ENCODE results near the gene CPM. TPM values are rescaled to one million over a fixed set of nuclear protein-coding genes. Genes with fewer than 3 reads are reported as not detected.
"Not testable (repeated sequence)": the region's sequence is repeated elsewhere in the genome, so short reads cannot be mapped to it uniquely, and the experiment has no call there.

Gene CPM
- total RNA-seq, 1 donor from 2014 or later = 1.0 TPM

- H3K27me3 Mint-ChIP-seq (ENCODE audit: unreplicated experiment) = peaks cover 6% of the 10 kb centered on the region
- H3K4me3 Mint-ChIP-seq (ENCODE audit: unreplicated experiment) = no peak overlapping the region
- no peak for DNase-seq (ENCODE audit: extremely low spot score, unreplicated experiment)
Observed at GRCh38 chr12:68866950-68867349, 66.0 kb downstream of the CPM start.

GRCh38 chr12:68865399-68866164, 67.4 kb downstream of the CPM start:
- no peak for TF ChIP-seq CTCF (IDR thresholded peaks at IDR 0.05)
- H3K36me3 Mint-ChIP-seq (ENCODE audit: unreplicated experiment) = no peaks in the 10 kb centered on the region

More at GRCh38 chr12:68866950-68867349, 66.0 kb downstream of the CPM start:
- Mint-ChIP-seq H3K36me3 (ENCODE audit: unreplicated experiment) (no peaks in the 10 kb centered on the region), H3K4me1 (ENCODE audit: unreplicated experiment) (no peaks in the 10 kb centered on the region), H3K9me3 (ENCODE audit: unreplicated experiment) (no peaks in the 10 kb centered on the region), H3K27ac (ENCODE audit: unreplicated experiment) (no peak overlapping the region)
- no peak for TF ChIP-seq CTCF (IDR thresholded peaks at IDR 0.05)

GRCh38 chr12:68864604-68865003, 68.4 kb downstream of the CPM start:
- Mint-ChIP-seq H3K36me3 (ENCODE audit: unreplicated experiment) (no peaks in the 10 kb centered on the region), H3K4me1 (ENCODE audit: unreplicated experiment) (no peaks in the 10 kb centered on the region), H3K9me3 (ENCODE audit: unreplicated experiment) (no peaks in the 10 kb centered on the region), H3K27ac (ENCODE audit: unreplicated experiment) (no peak overlapping the region), H3K27me3 (ENCODE audit: unreplicated experiment) (peaks cover 12% of the 10 kb centered on the region), H3K4me3 (ENCODE audit: unreplicated experiment) (no peak overlapping the region)
- no peak for TF ChIP-seq CTCF (IDR thresholded peaks at IDR 0.05)
- no peak for DNase-seq (ENCODE audit: extremely low spot score, unreplicated experiment)

More at GRCh38 chr12:68865399-68866164, 67.4 kb downstream of the CPM start:
- H3K27ac Mint-ChIP-seq (ENCODE audit: unreplicated experiment) = no peak overlapping the region
- H3K4me3 Mint-ChIP-seq (ENCODE audit: unreplicated experiment) = no peak overlapping the region
- H3K9me3 Mint-ChIP-seq (ENCODE audit: unreplicated experiment) = no peaks in the 10 kb centered on the region
- peaks cover 6% of the 10 kb centered on the region for H3K27me3 Mint-ChIP-seq (ENCODE audit: unreplicated experiment)
- H3K4me1 Mint-ChIP-seq (ENCODE audit: unreplicated experiment) = no peaks in the 10 kb centered on the region
- DNase-seq (ENCODE audit: extremely low spot score, unreplicated experiment) = no peak

GRCh38 chr12:68863886-68864454, 69.0 kb downstream of the CPM start:
- not testable (repeated sequence) for H3K4me3 Mint-ChIP-seq (ENCODE audit: unreplicated experiment); H3K4me1 Mint-ChIP-seq (ENCODE audit: unreplicated experiment); H3K9me3 Mint-ChIP-seq (ENCODE audit: unreplicated experiment); DNase-seq (ENCODE audit: extremely low spot score, unreplicated experiment); H3K27ac Mint-ChIP-seq (ENCODE audit: unreplicated experiment); H3K36me3 Mint-ChIP-seq (ENCODE audit: unreplicated experiment)
- TF ChIP-seq CTCF (IDR thresholded peaks at IDR 0.05) = peak; percentile 75
- peaks cover 12% of the 10 kb centered on the region for H3K27me3 Mint-ChIP-seq (ENCODE audit: unreplicated experiment)

- H3K4me3 Mint-ChIP-seq (ENCODE audit: unreplicated experiment) = no peak overlapping the region
- no peak for TF ChIP-seq CTCF (IDR thresholded peaks at IDR 0.05)
- no peaks in the 10 kb centered on the region for H3K36me3 Mint-ChIP-seq (ENCODE audit: unreplicated experiment)
- no peaks in the 10 kb centered on the region for H3K4me1 Mint-ChIP-seq (ENCODE audit: unreplicated experiment)
- peaks cover 12% of the 10 kb centered on the region for H3K27me3 Mint-ChIP-seq (ENCODE audit: unreplicated experiment)
- no peak overlapping the region for H3K27ac Mint-ChIP-seq (ENCODE audit: unreplicated experiment)
- DNase-seq (ENCODE audit: extremely low spot score, unreplicated experiment) = no peak
- no peaks in the 10 kb centered on the region for H3K9me3 Mint-ChIP-seq (ENCODE audit: unreplicated experiment)
Observed at GRCh38 chr12:68863109-68863770, 69.7 kb downstream of the CPM start.

Measured in osteocyte (in vitro differentiated cells).